ELR (cell line): ENCODE data around the gene KCTD5.
"Not testable (repeated sequence)": the region's sequence is repeated elsewhere in the genome, so short reads cannot be mapped to it uniquely, and the experiment has no call there.

Experiments used
- DNase-seq: peaks from one replicate; pipeline ENCODE4 v3.0.0-alpha.2; 2015; ENCODE audit warnings: low read depth

Gene KCTD5

GRCh38 chr16:2682209-2683021 lies at the start of gene KCTD5:
Gene KCTD5, plus strand, starts transcription at chr16:2682523. Its CDS starts 26 bp downstream, at chr16:2682549.
- peak; percentile 96 for DNase-seq

GRCh38 chr16:2639071-2639721 lies 43.1 kb upstream of the KCTD5 start:
- not testable (repeated sequence) for DNase-seq

GRCh38 chr16:2639722-2640072 lies 42.6 kb upstream of the KCTD5 start:
- not testable (repeated sequence) for DNase-seq

- not testable (repeated sequence) for DNase-seq
These were observed 39.8 kb upstream of the KCTD5 start for GRCh38 chr16:2642561-2642960.

GRCh38 chr16:2644754-2645453 lies 37.4 kb upstream of the KCTD5 start:
- DNase-seq: not testable (repeated sequence)

GRCh38 chr16:2651268-2651871 lies 31.0 kb upstream of the KCTD5 start:
- DNase-seq: not testable (repeated sequence)

GRCh38 chr16:2653915-2654314 lies 28.4 kb upstream of the KCTD5 start:
- not testable (repeated sequence) for DNase-seq

GRCh38 chr16:2654949-2655348 lies 27.4 kb upstream of the KCTD5 start:
- not testable (repeated sequence) for DNase-seq

GRCh38 chr16:2656985-2657384 lies 25.3 kb upstream of the KCTD5 start:
- DNase-seq: no peak

GRCh38 chr16:2657803-2658202 lies 24.5 kb upstream of the KCTD5 start:
- not testable (repeated sequence) for DNase-seq

- not testable (repeated sequence) for DNase-seq
These were observed 22.8 kb upstream of the KCTD5 start for GRCh38 chr16:2659560-2659959.

GRCh38 chr16:2660014-2660662 lies 22.2 kb upstream of the KCTD5 start:
- not testable (repeated sequence) for DNase-seq

GRCh38 chr16:2660755-2661373 lies 21.5 kb upstream of the KCTD5 start:
- DNase-seq: peak; percentile 12

GRCh38 chr16:2663553-2664546 lies 18.5 kb upstream of the KCTD5 start:
- DNase-seq: peak; percentile 10

GRCh38 chr16:2664574-2664982 lies 17.7 kb upstream of the KCTD5 start:
- no peak for DNase-seq

GRCh38 chr16:2666671-2667070 lies 15.7 kb upstream of the KCTD5 start:
- DNase-seq: not testable (repeated sequence)

GRCh38 chr16:2669587-2669986 lies 12.7 kb upstream of the KCTD5 start:
- not testable (repeated sequence) for DNase-seq

GRCh38 chr16:2670017-2670416 lies 12.3 kb upstream of the KCTD5 start:
- peak; percentile 62 for DNase-seq

- DNase-seq: peak; percentile 21
These were observed 11.1 kb upstream of the KCTD5 start for GRCh38 chr16:2671193-2671592.

- no peak for DNase-seq
These were observed 10.6 kb upstream of the KCTD5 start for GRCh38 chr16:2671741-2672140.
